ENCODE measurements around the gene FMNL2. TPM values are rescaled to one million over a fixed set of nuclear protein-coding genes. Genes with fewer than 3 reads are reported as not detected.
A peak's percentile ranks its signal among the peaks of the same experiment; 100 is the strongest.

FMNL2 gene
- total and polyA plus RNA-seq, 2 experiments from 2014 or later: 16.5 to 45.4 TPM

DNA sequence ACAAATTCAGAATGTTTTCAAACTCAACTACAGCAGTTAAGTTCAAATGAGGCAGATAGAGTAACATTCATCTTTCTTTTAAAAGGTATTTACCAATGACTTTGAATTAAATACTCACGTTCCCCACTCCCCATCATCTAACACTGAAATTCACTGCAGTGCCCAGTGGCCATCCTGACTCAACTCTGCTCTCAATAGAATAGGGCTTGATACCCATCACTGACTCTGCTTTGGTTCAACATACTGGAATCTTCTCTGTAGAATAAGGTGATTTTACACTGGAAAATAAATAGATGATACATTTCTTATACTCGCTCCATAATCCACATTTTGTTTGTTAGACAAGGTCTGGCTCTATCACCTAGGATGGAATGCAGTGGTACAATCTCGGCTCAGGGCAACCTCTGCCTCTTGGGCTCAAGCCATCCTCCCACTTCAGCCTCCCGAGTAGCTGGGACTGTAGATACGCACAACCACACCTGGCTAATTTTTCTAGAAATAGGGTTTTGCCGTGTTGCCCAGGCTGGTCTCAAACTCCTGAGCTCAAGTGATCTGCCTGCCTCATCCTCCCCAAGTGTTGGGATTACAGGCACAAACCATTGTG, 315.9 kb downstream of the FMNL2 start:
- Histone ChIP-seq H3K9me2 (ENCODE audit: insufficient read depth) (no peaks in the 10 kb centered on the region), H3K36me3 (ENCODE audit: insufficient read depth) (peaks cover 15% of the 10 kb centered on the region; the same call in 1 of the 2 replicates), H3F3A (replicated peaks; ENCODE audit: low read depth) (no peaks in the 10 kb centered on the region), H3K79me2 (replicated peaks; ENCODE audit: insufficient read depth) (no peaks in the 10 kb centered on the region), H3K4me2 (no peak overlapping the region), H3K4me1 (ENCODE audit: insufficient read depth) (peaks cover 20% of the 10 kb centered on the region), H3K27ac (ENCODE audit: low read depth) (no peak overlapping the region), H4K20me1 (replicated peaks; ENCODE audit: insufficient read depth) (peaks cover 12% of the 10 kb centered on the region; the same call in 1 of the 2 replicates), H2AFZ (no peak overlapping the region), H3K27me3 (ENCODE audit: insufficient read depth) (no peaks in the 10 kb centered on the region), H3K4me3 (no peak overlapping the region)
- H3K4me1 Mint-ChIP-seq: peaks cover 29% of the 10 kb centered on the region
- DNase-seq (ENCODE audit: low spot score) (no peak), ATAC-seq (no peak)
- TF ChIP-seq ZNF114 (CRISPR knock-in tag; IDR thresholded peaks at IDR 0.05): no peak
- TF ChIP-seq ETS1 (IDR thresholded peaks at IDR 0.05): no peak
- no peak for TF ChIP-seq NANOG (IDR thresholded peaks at IDR 0.05; ENCODE audit: borderline replicate concordance)
- no peak for TF ChIP-seq REST (IDR thresholded peaks at IDR 0.05; ENCODE audit: unreplicated experiment)
- TF ChIP-seq EZH2phosphoT487 (IDR thresholded peaks at IDR 0.05; ENCODE audit: unreplicated experiment): no peak
- TF ChIP-seq CREB1 (CRISPR knock-in tag; IDR thresholded peaks at IDR 0.05; ENCODE audit: low read depth): no peak
- TF ChIP-seq POLR2AphosphoS5 (IDR thresholded peaks at IDR 0.05; ENCODE audit: low read depth): no peak
- no peak for TF ChIP-seq EZH2 (IDR thresholded peaks at IDR 0.05; ENCODE audit: low read depth, unreplicated experiment)
- TF ChIP-seq ZNF331 (CRISPR knock-in tag; IDR thresholded peaks at IDR 0.05; ENCODE audit: low read depth): no peak
- TF ChIP-seq JUNB (IDR thresholded peaks at IDR 0.05; ENCODE audit: unreplicated experiment): no peak
- TF ChIP-seq ZNF462 (CRISPR knock-in tag; IDR thresholded peaks at IDR 0.05): no peak
- H3K9me3 Mint-ChIP-seq: no peaks in the 10 kb centered on the region; the same call in 2 of the 3 replicates
- no peak overlapping the region for H3K4me3 Mint-ChIP-seq
- H3K27ac Mint-ChIP-seq: peak overlapping the region; percentile 11; the same call in 1 of the 2 replicates
- peaks cover 4% of the 10 kb centered on the region for H3K27me3 Mint-ChIP-seq (ENCODE audit: insufficient read depth, low read depth, poor library complexity)
- peaks cover 22% of the 10 kb centered on the region; the same call in 2 of the 3 replicates for H3K36me3 Mint-ChIP-seq (ENCODE audit: low read depth)
